CD4-positive, alpha-beta T cell (primary cell): ENCODE measurements around the gene TIRAP. TPM values are rescaled to one million over a fixed set of nuclear protein-coding genes. Genes with fewer than 3 reads are reported as not detected.

ENCODE experiments used
- ATAC-seq: fragments of 200-7000 bp; cut with Tn5 transposase; one replicate; pipeline ENCODE4 v1.10.0; 2022; ENCODE audit warnings: mild to moderate bottlenecking; ENCODE audit not compliant: poor library complexity
- CTCF ChIA-PET: fragments of 350-600 bp; sonication (Branson Sonifier 250); formaldehyde crosslinking; loops from one replicate; lab custom pipeline; 2021; ENCODE audit warnings: antibody characterized with exemption, inconsistent platforms; lab: Charles Lee
- POLR2A ChIA-PET: fragments of 350-600 bp; sonication (Branson Sonifier 250); formaldehyde crosslinking; loops from one replicate; lab custom pipeline; 2021; ENCODE audit warnings: antibody characterized with exemption, inconsistent platforms; lab: Charles Lee
- DNase-seq, 14 experiments: peaks; one replicate each; pipeline ENCODE4 v3.0.0-alpha.2; 2013 to 2020; ENCODE audit warnings: mixed read lengths in 2 of 14
- H3K27ac ChIP-seq, 2 donors: one replicate each; pipeline versions ENCODE4 v1.5.1 to v1.7.0; 2013; ENCODE audit warnings: low read length in 2 of 2, low read depth in 1 of 2, mild to moderate bottlenecking in 1 of 2
- H3K27me3 ChIP-seq, 2 experiments: 1 replicate in 1 of 2; 2 replicates in 1 of 2; pipeline versions ENCODE4 v1.6.1 to v1.7.0; 2013; ENCODE audit warnings: low read length in 2 of 2, control low read depth in 1 of 2, mild to moderate bottlenecking in 1 of 2, moderate library complexity in 1 of 2; ENCODE audit not compliant: insufficient read depth in 2 of 2, control insufficient read depth in 1 of 2
- H3K36me3 ChIP-seq: one replicate; pipeline ENCODE4 v1.6.1; 2013; ENCODE audit warnings: low read length, control low read depth; ENCODE audit not compliant: insufficient read depth
- H3K4me1 ChIP-seq: one replicate; pipeline ENCODE4 v1.6.1; 2013; ENCODE audit warnings: low read length, control low read depth; ENCODE audit not compliant: insufficient read depth
- H3K4me3 ChIP-seq: one replicate; pipeline ENCODE4 v1.5.1; 2013; ENCODE audit warnings: mild to moderate bottlenecking, low read length, moderate library complexity
- H3K9me3 ChIP-seq, 2 experiments: 1 replicate in 1 of 2; 2 replicates in 1 of 2; pipeline versions ENCODE4 v1.6.1 to v1.7.0; 2013; ENCODE audit warnings: low read length in 2 of 2, mild to moderate bottlenecking in 2 of 2, control low read depth in 1 of 2, moderate library complexity in 1 of 2; ENCODE audit not compliant: control insufficient read depth in 1 of 2, insufficient read depth in 1 of 2
- H3K27ac Mint-ChIP-seq: one replicate; pipeline ENCODE4 v1.8.0; 2020; ENCODE audit warnings: mixed read lengths
- H3K27me3 Mint-ChIP-seq: one replicate; pipeline ENCODE4 v1.8.0; 2021; ENCODE audit warnings: mixed read lengths
- H3K36me3 Mint-ChIP-seq: one replicate; pipeline ENCODE4 v1.8.0; 2021; ENCODE audit warnings: low read depth, mixed read lengths
- H3K4me1 Mint-ChIP-seq: one replicate; pipeline ENCODE4 v1.8.0; 2021; ENCODE audit warnings: low read depth, mixed read lengths
- H3K4me3 Mint-ChIP-seq: one replicate; pipeline ENCODE4 v1.8.0; 2020; ENCODE audit warnings: mild to moderate bottlenecking, mixed read lengths
- H3K9me3 Mint-ChIP-seq: one replicate; pipeline ENCODE4 v1.8.0; 2020; ENCODE audit warnings: mixed read lengths
- CTCF ChIP-seq: fragments of 200-600 bp; IDR thresholded peaks from one replicate; pipeline ENCODE4 v1.8.0; 2022; ENCODE audit warnings: antibody characterized with exemption, mild to moderate bottlenecking
- intact Hi-C, 2 experiments: fragments of 100-400 bp; cut with DNase I in 1 of 2; cut with micrococcal nuclease in 1 of 2; formaldehyde crosslinking; loops; one replicate each; pipeline versions ENCODE4 v1.15.1 to v1.9.0; 2023 to 2025; cut with DNase I, micrococcal nuclease
- total RNA-seq, 174 experiments: library from RNA in 2 of 174; stranded (reverse) in 2 of 174; gene quantifications; one replicate each; pipeline ENCODE4 v1.2.3 and lab custom pipeline; 2021 to 2026

Gene TIRAP
- total RNA-seq, 2 experiments from 2014 or later: 7.7 to 7.9 TPM

- ATAC-seq (peak; percentile 85), DNase-seq (peak in 5 of 14 experiments; percentile 14 to 57 (median 47))
- TF ChIP-seq CTCF: no peak
- Histone ChIP-seq H3K9me3 (no peaks in the 10 kb centered on the region), H3K36me3 (peaks cover 8% of the 10 kb centered on the region), H3K4me3 (no peak overlapping the region), H3K4me1 (peaks cover 28% of the 10 kb centered on the region), H3K27me3 (no peaks in the 10 kb centered on the region), H3K27ac (peak overlapping the region in 1 of 2 donors; percentile 50)
- peaks cover 55% of the 10 kb centered on the region for H3K36me3 Mint-ChIP-seq
- intact Hi-C loops: loop anchor here in 1 of 2 experiments (10.0 kb wide), 1 partner anchor 676 kb away; no protein-coding TSS in a partner anchor
- peaks cover 47% of the 10 kb centered on the region for H3K4me1 Mint-ChIP-seq
- H3K9me3 Mint-ChIP-seq: peaks cover 4% of the 10 kb centered on the region
- H3K4me3 Mint-ChIP-seq: peak overlapping the region; percentile 12
- no peaks in the 10 kb centered on the region for H3K27me3 Mint-ChIP-seq
- ChIA-PET CTCF (interaction anchor here (1.4 kb wide), 1 partner anchor 8 kb away, joined by 9 read pairs; no protein-coding TSS in a partner anchor), POLR2A (interaction anchor here (1.3 to 1.7 kb wide), 3 partner anchors 12 to 36 kb away, joined by 4 to 11 read pairs (median 10); partner anchors contain the start of genes DCPS and TIRAP)
- peak overlapping the region; percentile 40 for H3K27ac Mint-ChIP-seq
Measured at GRCh38 chr11:126318574-126319373, 35.9 kb downstream of the TIRAP start.

- ATAC-seq (no peak), DNase-seq (no peak)
- Mint-ChIP-seq H3K27ac (peak overlapping the region; percentile 40), H3K27me3 (no peaks in the 10 kb centered on the region), H3K36me3 (peaks cover 49% of the 10 kb centered on the region), H3K9me3 (peaks cover 4% of the 10 kb centered on the region), H3K4me1 (peaks cover 47% of the 10 kb centered on the region), H3K4me3 (no peak overlapping the region)
- no peaks in the 10 kb centered on the region for H3K27me3 ChIP-seq
- H3K4me3 ChIP-seq: no peak overlapping the region
- H3K36me3 ChIP-seq: peaks cover 2% of the 10 kb centered on the region
- no peaks in the 10 kb centered on the region for H3K9me3 ChIP-seq
- no peak overlapping the region for H3K27ac ChIP-seq
- POLR2A ChIA-PET: interaction anchor here (1.3 to 1.4 kb wide), 2 partner anchors 11 to 15 kb away, joined by 4 to 11 read pairs; partner anchors contain the start of gene DCPS
- CTCF ChIA-PET: interaction anchor here (1.4 kb wide), 1 partner anchor 9 kb away, joined by 9 read pairs; no protein-coding TSS in a partner anchor
- H3K4me1 ChIP-seq: peaks cover 28% of the 10 kb centered on the region
- TF ChIP-seq CTCF: no peak
- intact Hi-C loops: loop anchor here in 1 of 2 experiments (10.0 kb wide), 1 partner anchor 675 kb away; no protein-coding TSS in a partner anchor
Measured at GRCh38 chr11:126319374-126319740, 36.5 kb downstream of the TIRAP start.

GRCh38 chr11:126322996-126323395, 40.1 kb downstream of the TIRAP start:
- Histone ChIP-seq H3K9me3 (no peaks in the 10 kb centered on the region), H3K27me3 (no peaks in the 10 kb centered on the region), H3K4me3 (no peak overlapping the region), H3K36me3 (no peaks in the 10 kb centered on the region), H3K4me1 (peaks cover 21% of the 10 kb centered on the region), H3K27ac (no peak overlapping the region)
- Mint-ChIP-seq H3K9me3 (no peaks in the 10 kb centered on the region), H3K4me3 (no peak overlapping the region), H3K27ac (no peak overlapping the region), H3K27me3 (no peaks in the 10 kb centered on the region), H3K4me1 (peaks cover 43% of the 10 kb centered on the region), H3K36me3 (peaks cover 40% of the 10 kb centered on the region)
- intact Hi-C loops: no loop called here
- ChIA-PET POLR2A (no interaction called here), CTCF (interaction anchor here (1.8 kb wide), 1 partner anchor 12 kb away, joined by 4 read pairs; no protein-coding TSS in a partner anchor)
- ATAC-seq (no peak), DNase-seq (no peak)
- no peak for TF ChIP-seq CTCF
